Glomerular endothelial cell (primary cell): ENCODE results near the gene LGALS3. TPM values are rescaled to one million over a fixed set of nuclear protein-coding genes. Genes with fewer than 3 reads are reported as not detected.

Source experiments
- DNase-seq: peaks from one replicate; pipeline ENCODE4 v3.0.0-alpha.2; 2011; ENCODE audit warnings: low read depth, low spot score; ENCODE audit errors: extremely low read depth
- total RNA-seq: library from RNA; depleted of rRNA; stranded (reverse); fragments of >200 nt; gene quantifications from 2 replicates; pipeline ENCODE4 v1.2.3, GENCODE V29; 2015

Gene LGALS3
- total RNA-seq, 1 donor from 2014 or later: 61.0 TPM

GRCh38 chr14:55180434-55180833 lies 51.4 kb downstream of the LGALS3 start:
- DNase-seq: no peak

GRCh38 chr14:55188686-55189295 lies 59.7 kb downstream of the LGALS3 start:
- no peak for DNase-seq

- DNase-seq: no peak
Observed at GRCh38 chr14:55190906-55191202, 61.8 kb downstream of the LGALS3 start.

- peak; percentile 85 for DNase-seq
Observed at GRCh38 chr14:55191203-55192053, 62.4 kb downstream of the LGALS3 start, which contains the start of gene DLGAP5. DLGAP5 (minus strand) TSS chr14:55191585; CDS start chr14:55189179, 2,406 bp downstream.

GRCh38 chr14:55192054-55192621 lies 63.1 kb downstream of the LGALS3 start:
- no peak for DNase-seq

GRCh38 chr14:55194656-55195355 lies 65.8 kb downstream of the LGALS3 start:
- no peak for DNase-seq

Other genes with a start within 250 kb of the LGALS3 start
- gene GCH1, start 226.4 kb upstream of the LGALS3 start, total RNA-seq: 12.0 and 15.0 TPM in 2 replicates
- gene WDHD1, start 102.2 kb upstream of the LGALS3 start, total RNA-seq: 4.2 and 5.1 TPM in 2 replicates
- 13.7 and 16.3 TPM in 2 replicates for gene SOCS4, start 102.0 kb upstream of the LGALS3 start, total RNA-seq
- 82.1 and 86.0 TPM in 2 replicates for gene MAPK1IP1L, start 77.6 kb upstream of the LGALS3 start, total RNA-seq
- 7.4 and 8.9 TPM in 2 replicates for gene DLGAP5, start 62.3 kb downstream of the LGALS3 start, total RNA-seq
- gene FBXO34, start 142.2 kb downstream of the LGALS3 start, total RNA-seq: 15.1 and 17.3 TPM in 2 replicates